Glutamatergic neuron (in vitro differentiated cells): ENCODE measurements around the gene REXO1. TPM values are rescaled to one million over a fixed set of nuclear protein-coding genes. Genes with fewer than 3 reads are reported as not detected.

ENCODE experiments used
- DNase-seq: peaks from one replicate; pipeline ENCODE4 v3.0.0; 2022
- H3K27ac Mint-ChIP-seq: one replicate; pipeline ENCODE4 v1.8.0; 2020; ENCODE audit warnings: mild to moderate bottlenecking, mixed read lengths, inconsistent platforms; ENCODE audit not compliant: unreplicated experiment
- H3K27me3 Mint-ChIP-seq: one replicate; pipeline ENCODE4 v1.8.0; 2020; ENCODE audit warnings: mild to moderate bottlenecking, moderate library complexity, mixed read lengths, inconsistent platforms; ENCODE audit not compliant: unreplicated experiment
- H3K36me3 Mint-ChIP-seq: one replicate; pipeline ENCODE4 v1.8.0; 2020; ENCODE audit warnings: mild to moderate bottlenecking, mixed read lengths, inconsistent platforms; ENCODE audit not compliant: unreplicated experiment
- H3K4me1 Mint-ChIP-seq: one replicate; pipeline ENCODE4 v1.8.0; 2020; ENCODE audit warnings: mild to moderate bottlenecking, low read depth, mixed read lengths, inconsistent platforms; ENCODE audit not compliant: unreplicated experiment
- H3K4me3 Mint-ChIP-seq: one replicate; pipeline ENCODE4 v1.8.0; 2020; ENCODE audit warnings: mild to moderate bottlenecking, mixed read lengths, inconsistent platforms; ENCODE audit not compliant: unreplicated experiment
- H3K9me3 Mint-ChIP-seq: one replicate; pipeline ENCODE4 v1.8.0; 2020; ENCODE audit warnings: mild to moderate bottlenecking, moderate library complexity, mixed read lengths, inconsistent platforms; ENCODE audit not compliant: unreplicated experiment
- CTCF ChIP-seq: fragments of 200-600 bp; sonication (generic); IDR thresholded peaks from one replicate; pipeline ENCODE4 v1.5.0; 2021; ENCODE audit not compliant: partially characterized antibody, unreplicated experiment
- total RNA-seq: library from RNA; stranded (reverse); fragmentation: NEBNext Ultra II Directional; extraction: Animal tissue kit (Norgen Biotek cat#: 25700); gene quantifications from one replicate; pipeline ENCODE4 v1.2.1, GENCODE V29; 2021; ENCODE audit not compliant: unreplicated experiment

Gene REXO1
- total RNA-seq, 1 donor from 2014 or later: 65.7 TPM

- peaks cover 5% of the 10 kb centered on the region for H3K27me3 Mint-ChIP-seq
- no peak overlapping the region for H3K27ac Mint-ChIP-seq
- no peak for TF ChIP-seq CTCF
- H3K4me3 Mint-ChIP-seq: peak overlapping the region; percentile 43
- H3K9me3 Mint-ChIP-seq: peaks cover 1% of the 10 kb centered on the region
- no peaks in the 10 kb centered on the region for H3K36me3 Mint-ChIP-seq
- DNase-seq: peak; percentile 14
- H3K4me1 Mint-ChIP-seq: peaks cover 20% of the 10 kb centered on the region
Observed at GRCh38 chr19:1840541-1841115, 7.7 kb downstream of the REXO1 start.

- Mint-ChIP-seq H3K27me3 (peaks cover 5% of the 10 kb centered on the region), H3K9me3 (peaks cover 1% of the 10 kb centered on the region), H3K27ac (no peak overlapping the region), H3K36me3 (no peaks in the 10 kb centered on the region), H3K4me1 (peaks cover 20% of the 10 kb centered on the region), H3K4me3 (no peak overlapping the region)
- no peak for DNase-seq
- TF ChIP-seq CTCF: no peak
Observed at GRCh38 chr19:1839658-1840540, 8.4 kb downstream of the REXO1 start.

- peak overlapping the region; percentile 57 for H3K4me3 Mint-ChIP-seq
- TF ChIP-seq CTCF: peak; percentile 99
- peak; percentile 90 for DNase-seq
- H3K9me3 Mint-ChIP-seq: peaks cover 1% of the 10 kb centered on the region
- H3K4me1 Mint-ChIP-seq: peaks cover 28% of the 10 kb centered on the region
- H3K27me3 Mint-ChIP-seq: peaks cover 5% of the 10 kb centered on the region
- H3K36me3 Mint-ChIP-seq: no peaks in the 10 kb centered on the region
- peak overlapping the region; percentile 48 for H3K27ac Mint-ChIP-seq
Observed at GRCh38 chr19:1837625-1838105, 10.6 kb downstream of the REXO1 start.

- H3K4me1 Mint-ChIP-seq: peaks cover 26% of the 10 kb centered on the region
- peaks cover 1% of the 10 kb centered on the region for H3K9me3 Mint-ChIP-seq
- no peak for TF ChIP-seq CTCF
- H3K27me3 Mint-ChIP-seq: peaks cover 5% of the 10 kb centered on the region
- H3K27ac Mint-ChIP-seq: peak overlapping the region; percentile 28
- no peak overlapping the region for H3K4me3 Mint-ChIP-seq
- no peak for DNase-seq
- no peaks in the 10 kb centered on the region for H3K36me3 Mint-ChIP-seq
Observed at GRCh38 chr19:1837222-1837565, 11.1 kb downstream of the REXO1 start.
